Large intestine (tissue), 3 donors: ENCODE results near the gene TSNAXIP1. TPM values are rescaled to one million over a fixed set of nuclear protein-coding genes. Genes with fewer than 3 reads are reported as not detected.
A peak's percentile ranks its signal among the peaks of the same experiment; 100 is the strongest.

Experiments
- DNase-seq, 2 donors: peaks; one replicate each; pipeline versions ENCODE4 v3.0.0 to v3.0.0-alpha.2; 2013
- H3K27ac ChIP-seq: one replicate; pipeline ENCODE4 v1.5.1; 2013; ENCODE audit warnings: low read length
- H3K27me3 ChIP-seq: 2 replicates; pipeline ENCODE4 v1.6.1; 2013; ENCODE audit warnings: low read length; ENCODE audit not compliant: control insufficient read depth, insufficient read depth
- H3K36me3 ChIP-seq: 2 replicates; pipeline ENCODE4 v1.6.1; 2013; ENCODE audit warnings: low read length; ENCODE audit not compliant: control insufficient read depth, insufficient read depth
- H3K4me1 ChIP-seq: one replicate; pipeline ENCODE4 v1.6.1; 2013; ENCODE audit warnings: low read length; ENCODE audit not compliant: control insufficient read depth, insufficient read depth
- H3K4me3 ChIP-seq: one replicate; pipeline ENCODE4 v1.5.1; 2013; ENCODE audit warnings: low read length
- H3K9me3 ChIP-seq: one replicate; pipeline ENCODE4 v1.6.1; 2013; ENCODE audit warnings: mild to moderate bottlenecking, low read depth, low read length, moderate library complexity; ENCODE audit not compliant: control insufficient read depth
- WGBS: methylation state at CpG from one replicate; pipeline ENCODE4 v1.1.5; 2013; ENCODE audit warnings: low lambda C conversion rate; ENCODE audit not compliant: insufficient coverage; 5-methylcytosine and 5-hydroxymethylcytosine counted together
- polyA plus RNA-seq: library from polyadenylated mRNA; unstranded; fragments of 120-200 nt; gene quantifications from one replicate; pipeline ENCODE4 v1.2.1, GENCODE V29; 2013

The TSNAXIP1 gene
- polyA plus RNA-seq, 1 donor: 1.5 TPM

DNA sequence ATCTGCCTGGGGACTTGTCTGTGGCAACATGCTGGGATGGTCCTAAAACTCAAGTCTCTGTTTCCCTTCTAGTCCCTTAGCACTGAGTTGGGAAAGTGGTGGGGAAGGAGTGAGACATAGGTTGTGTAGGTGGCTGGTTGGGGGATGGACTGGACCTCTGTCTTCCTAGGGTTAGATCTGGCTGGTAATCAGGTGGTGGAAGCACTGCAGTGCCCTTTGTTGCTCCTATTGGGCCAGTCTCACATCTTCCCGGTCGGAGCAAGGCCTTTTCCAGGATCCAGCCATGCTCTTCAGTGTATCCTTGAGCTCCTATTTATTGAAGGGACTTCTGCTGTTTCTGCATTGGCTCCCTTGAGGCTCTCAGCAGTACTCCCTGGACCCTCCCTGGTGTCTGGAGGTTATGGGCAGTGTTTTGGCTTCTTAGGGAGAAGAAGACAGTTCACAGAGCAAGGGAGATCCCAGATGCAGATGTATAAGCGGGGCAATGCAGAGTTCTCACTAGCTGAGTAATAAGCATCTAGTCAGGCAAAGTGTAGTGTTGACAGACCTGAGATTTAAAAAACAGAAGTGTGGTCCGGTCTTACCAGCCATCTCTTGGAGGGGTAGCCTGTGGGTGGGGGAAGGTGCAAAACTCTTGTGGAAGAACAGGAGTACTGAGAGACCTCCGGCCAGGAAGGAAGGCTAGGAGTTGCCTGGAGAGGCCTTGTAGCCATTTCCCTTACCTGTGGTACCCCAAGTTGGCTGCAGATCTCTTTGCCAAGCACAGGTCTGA lies 38.8 kb downstream of the TSNAXIP1 start:
- H3K27me3 ChIP-seq: no peaks in the 10 kb centered on the region
- DNase-seq: no peak
- peak overlapping the region; percentile 100 for H3K27ac ChIP-seq
- peak overlapping the region; percentile 98 for H3K4me3 ChIP-seq
- no peaks in the 10 kb centered on the region for H3K9me3 ChIP-seq
- H3K4me1 ChIP-seq: peaks cover 38% of the 10 kb centered on the region
- peaks cover 16% of the 10 kb centered on the region for H3K36me3 ChIP-seq
- whole genome bisulfite sequencing: no CpG with 5 or more reads among the region's 5 CpGs

DNA sequence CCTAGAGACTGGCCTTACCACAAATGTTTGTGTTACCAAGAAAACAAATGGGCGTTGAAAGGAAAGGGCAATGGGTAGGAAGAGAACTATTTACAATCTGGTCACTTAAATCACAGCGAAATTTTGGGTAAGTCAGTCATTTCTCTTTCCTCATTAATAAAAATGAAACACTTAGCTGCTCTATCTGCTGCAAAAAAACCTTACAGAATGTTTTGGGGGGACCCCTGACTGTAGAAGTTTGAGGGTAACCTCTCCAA lies 39.3 kb downstream of the TSNAXIP1 start:
- H3K4me3 ChIP-seq: peak overlapping the region; percentile 98
- no peaks in the 10 kb centered on the region for H3K9me3 ChIP-seq
- peak in 1 of 2 donors; percentile 27 for DNase-seq
- WGBS: no CpG with 5 or more reads among the region's 2 CpGs
- H3K27ac ChIP-seq: peak overlapping the region; percentile 100
- H3K36me3 ChIP-seq: peaks cover 17% of the 10 kb centered on the region
- no peaks in the 10 kb centered on the region for H3K27me3 ChIP-seq
- peaks cover 38% of the 10 kb centered on the region for H3K4me1 ChIP-seq

DNA sequence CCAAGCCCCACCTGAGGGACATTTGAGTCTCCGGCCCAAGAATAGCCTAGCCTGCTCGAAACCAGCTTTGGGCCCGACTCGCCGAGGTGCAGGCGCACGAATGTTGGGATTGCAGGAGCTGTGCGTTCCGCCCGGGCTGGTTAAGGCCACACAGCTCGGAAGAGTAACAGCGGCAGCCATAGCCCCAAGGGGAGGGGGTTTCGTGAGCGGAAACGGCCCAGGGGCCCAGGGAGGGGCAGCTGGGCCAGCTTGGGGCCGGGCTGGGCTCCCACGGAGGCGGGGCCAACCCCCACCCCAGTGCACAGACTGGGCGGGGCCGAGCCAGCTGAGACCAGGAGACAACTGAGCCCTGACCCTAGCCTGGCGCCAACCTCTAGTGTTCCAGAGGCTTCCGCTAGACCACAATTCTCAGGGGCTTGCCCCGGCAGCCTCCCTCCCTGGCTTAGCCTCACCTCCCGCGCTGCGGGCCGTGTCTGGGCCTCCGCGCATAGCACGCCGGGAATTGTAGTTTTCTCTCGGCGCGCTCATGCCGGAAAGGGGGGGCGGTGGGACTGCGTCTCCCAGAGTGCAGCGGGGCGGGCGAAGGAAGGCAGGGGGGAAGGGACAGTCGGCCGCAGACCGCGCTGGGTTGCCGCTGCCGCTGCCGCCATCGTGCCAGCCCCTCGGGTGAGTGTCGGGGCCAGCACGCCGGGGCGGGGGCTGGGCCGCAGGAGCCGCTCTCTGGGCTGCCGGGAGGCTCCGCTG lies 39.8 kb downstream of the TSNAXIP1 start, which contains the start of gene NUTF2:
TSS of gene NUTF2 (plus strand) at position 614 of the 744 bp plus-strand sequence. CDS start 18,198 bp downstream, outside the sequence.
- H3K36me3 ChIP-seq: peaks cover 17% of the 10 kb centered on the region
- H3K4me3 ChIP-seq: peak within 1 kb of the TSS; percentile 98
- peaks cover 37% of the 10 kb centered on the region for H3K4me1 ChIP-seq
- no peaks in the 10 kb centered on the region for H3K27me3 ChIP-seq
- peak within 1 kb of the TSS; percentile 100 for H3K27ac ChIP-seq
- no CpG with 5 or more reads among the region's 57 CpGs for WGBS
- H3K9me3 ChIP-seq: no peaks in the 10 kb centered on the region
- DNase-seq: peak; percentile 96 to 98

- Histone ChIP-seq H3K4me3 (peak within 1 kb of the TSS; percentile 98), H3K27ac (peak within 1 kb of the TSS; percentile 100), H3K36me3 (peaks cover 21% of the 10 kb centered on the region), H3K4me1 (peaks cover 35% of the 10 kb centered on the region), H3K27me3 (no peaks in the 10 kb centered on the region), H3K9me3 (no peaks in the 10 kb centered on the region)
- DNase-seq: peak; percentile 85 to 93
- no CpG with 5 or more reads among the region's 62 CpGs for WGBS
These were observed 40.6 kb downstream of the TSNAXIP1 start, which contains the start of gene CENPT for GRCh38 chr16:67847064-67847861. Gene CENPT (minus strand): TSS chr16:67847693. CDS start chr16:67833859, 13,834 bp downstream.

DNA sequence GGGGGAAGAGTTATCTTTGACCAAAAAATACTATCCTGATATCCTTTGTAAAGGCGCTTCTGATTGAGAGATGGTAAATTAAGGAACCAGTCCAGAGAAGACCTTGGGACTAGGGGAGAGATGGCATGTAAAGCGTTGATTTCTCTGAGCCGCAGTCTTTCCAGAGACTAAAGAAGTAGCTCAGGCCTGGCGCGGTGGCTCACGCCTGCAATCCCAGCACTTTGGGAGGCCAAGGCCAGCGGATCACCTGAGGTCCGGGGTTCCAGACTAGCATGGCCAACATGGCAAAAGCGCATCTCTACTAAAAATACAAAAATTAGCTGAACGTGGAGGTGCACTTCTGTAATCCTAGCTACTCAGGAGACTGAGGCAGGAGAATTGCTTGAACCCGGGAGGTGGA lies 41.4 kb downstream of the TSNAXIP1 start:
- H3K27me3 ChIP-seq: no peaks in the 10 kb centered on the region
- WGBS: no CpG with 5 or more reads among the region's 11 CpGs

DNA sequence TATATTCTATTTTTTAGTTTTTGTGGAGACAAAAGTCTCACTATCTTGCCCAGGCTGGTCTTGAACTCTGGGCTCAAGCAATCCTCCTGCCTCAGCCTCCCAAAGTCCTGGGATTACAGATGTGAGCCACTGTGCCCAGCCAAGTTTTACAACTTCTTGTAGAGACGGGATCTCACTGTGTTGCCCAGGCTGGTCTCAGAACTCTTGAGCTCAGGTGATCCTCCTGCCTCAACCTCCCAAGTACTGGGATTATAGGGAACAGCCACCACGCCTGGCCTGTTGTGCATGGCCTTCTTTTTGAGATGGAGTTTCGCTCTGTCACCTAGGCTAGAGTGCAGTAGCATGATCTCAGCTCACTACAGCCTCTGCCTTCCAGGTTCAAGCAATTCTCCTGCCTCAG lies 47.0 kb downstream of the TSNAXIP1 start:
- WGBS: no CpG with 5 or more reads among the region's 3 CpGs

More for the DNA sequence above, 41.4 kb downstream of the TSNAXIP1 start:
- Histone ChIP-seq H3K9me3 (no peaks in the 10 kb centered on the region), H3K4me3 (peak overlapping the region; percentile 98), H3K27ac (peak overlapping the region; percentile 100), H3K36me3 (peaks cover 21% of the 10 kb centered on the region), H3K4me1 (peaks cover 35% of the 10 kb centered on the region)
- DNase-seq: no peak

DNA sequence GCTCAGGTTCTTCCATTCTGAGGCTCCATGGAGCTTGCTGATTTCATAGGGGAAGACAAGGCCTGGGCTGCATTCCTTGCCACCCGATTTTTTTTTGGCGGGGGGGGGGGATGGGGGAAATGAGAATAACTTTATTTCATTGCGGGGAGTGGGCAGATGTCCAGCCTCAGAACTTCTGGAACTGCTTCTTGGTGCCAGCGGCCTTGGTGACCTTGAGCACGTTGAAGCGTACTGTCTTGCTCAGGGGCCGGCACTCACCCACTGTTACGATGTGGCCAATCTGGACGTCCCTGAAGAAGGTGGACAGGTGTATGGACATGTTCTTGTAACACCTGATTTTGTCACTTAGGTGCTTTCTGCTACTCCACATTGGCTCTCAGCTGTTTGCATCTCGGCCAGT lies 49.1 kb downstream of the TSNAXIP1 start:
- DNase-seq: no peak
- peaks cover 33% of the 10 kb centered on the region for H3K4me1 ChIP-seq
- H3K9me3 ChIP-seq: no peaks in the 10 kb centered on the region
- no peak overlapping the region for H3K4me3 ChIP-seq
- no CpG with 5 or more reads among the region's 10 CpGs for WGBS
- no peaks in the 10 kb centered on the region for H3K27me3 ChIP-seq
- H3K27ac ChIP-seq: no peak overlapping the region
- peaks cover 15% of the 10 kb centered on the region for H3K36me3 ChIP-seq

More for the DNA sequence above, 47.0 kb downstream of the TSNAXIP1 start:
- peaks cover 30% of the 10 kb centered on the region for H3K4me1 ChIP-seq
- no peaks in the 10 kb centered on the region for H3K27me3 ChIP-seq
- H3K4me3 ChIP-seq: no peak overlapping the region
- no peak overlapping the region for H3K27ac ChIP-seq
- H3K36me3 ChIP-seq: peaks cover 18% of the 10 kb centered on the region
- no peaks in the 10 kb centered on the region for H3K9me3 ChIP-seq
- DNase-seq: no peak

DNA sequence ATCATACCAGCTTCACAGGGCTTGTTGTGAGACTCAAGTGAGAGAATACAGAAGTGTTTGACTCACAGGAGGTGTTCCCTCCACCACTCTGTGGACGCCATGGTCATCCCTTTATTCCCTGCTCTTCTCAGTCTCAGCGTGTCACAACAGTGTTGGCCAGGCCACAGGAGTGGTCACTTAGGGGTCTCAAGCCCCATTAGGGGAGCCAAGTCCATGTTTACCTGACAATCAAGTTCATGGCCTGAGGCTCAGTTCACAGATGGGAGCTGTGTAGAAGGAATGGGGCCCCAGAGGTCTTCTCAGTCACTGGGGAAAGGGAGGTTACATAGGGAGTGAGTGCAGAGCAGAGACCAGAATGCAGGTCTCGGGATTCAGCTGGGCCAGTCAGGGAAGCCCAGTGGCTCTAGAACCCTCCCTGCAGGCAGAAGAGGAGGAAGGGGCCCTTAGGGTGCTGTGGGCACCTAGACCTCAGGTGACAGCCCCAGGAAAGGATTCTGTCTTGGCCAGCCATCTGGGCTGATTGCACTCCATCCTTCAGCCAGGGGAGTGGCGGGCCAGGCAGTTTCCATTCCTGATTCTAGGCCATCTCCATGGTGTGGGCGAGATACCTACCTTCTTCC lies 50.3 kb downstream of the TSNAXIP1 start:
- H3K4me1 ChIP-seq: peaks cover 33% of the 10 kb centered on the region
- no peak for DNase-seq
- peaks cover 25% of the 10 kb centered on the region for H3K36me3 ChIP-seq
- peak overlapping the region; percentile 68 for H3K27ac ChIP-seq
- no peaks in the 10 kb centered on the region for H3K9me3 ChIP-seq
- no peak overlapping the region for H3K4me3 ChIP-seq
- no CpG with 5 or more reads among the region's 5 CpGs for WGBS
- H3K27me3 ChIP-seq: no peaks in the 10 kb centered on the region

GRCh38 chr16:67857547-67858233 lies 51.0 kb downstream of the TSNAXIP1 start:
- peak; percentile 94 to 97 for DNase-seq
- Histone ChIP-seq H3K4me3 (no peak overlapping the region), H3K36me3 (peaks cover 26% of the 10 kb centered on the region), H3K9me3 (no peaks in the 10 kb centered on the region), H3K27me3 (no peaks in the 10 kb centered on the region), H3K27ac (peak overlapping the region; percentile 77), H3K4me1 (peaks cover 33% of the 10 kb centered on the region)
- no CpG with 5 or more reads among the region's 3 CpGs for WGBS
